ENCODE data around the gene NKAIN2. TPM values are rescaled to one million over a fixed set of nuclear protein-coding genes. Genes with fewer than 3 reads are reported as not detected.

The NKAIN2 gene
- total RNA-seq, 1 experiment from 2014 or later, result 2.2 TPM

DNA sequence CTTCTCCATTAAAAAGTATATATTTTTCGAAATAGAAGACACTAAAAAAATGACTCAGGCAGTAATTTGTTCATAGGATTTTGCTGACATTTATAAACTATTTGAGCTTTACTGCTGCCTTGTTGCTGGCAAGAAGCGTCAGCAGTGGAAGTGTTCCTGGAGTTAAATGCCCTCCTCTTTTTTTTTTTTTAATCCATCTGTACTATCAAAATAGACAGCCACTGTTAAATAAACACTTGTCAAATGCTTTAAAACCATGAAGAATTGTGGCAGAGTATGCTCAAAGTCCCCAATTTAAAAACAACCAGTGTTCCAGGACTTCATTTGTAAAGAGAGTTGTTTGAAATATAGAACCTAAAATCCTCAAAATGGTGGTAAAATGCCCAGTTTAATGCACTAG, 253.8 kb downstream of the NKAIN2 start:
- no peak for DNase-seq (ENCODE audit: low spot score)
- TF ChIP-seq, protein P1, sequence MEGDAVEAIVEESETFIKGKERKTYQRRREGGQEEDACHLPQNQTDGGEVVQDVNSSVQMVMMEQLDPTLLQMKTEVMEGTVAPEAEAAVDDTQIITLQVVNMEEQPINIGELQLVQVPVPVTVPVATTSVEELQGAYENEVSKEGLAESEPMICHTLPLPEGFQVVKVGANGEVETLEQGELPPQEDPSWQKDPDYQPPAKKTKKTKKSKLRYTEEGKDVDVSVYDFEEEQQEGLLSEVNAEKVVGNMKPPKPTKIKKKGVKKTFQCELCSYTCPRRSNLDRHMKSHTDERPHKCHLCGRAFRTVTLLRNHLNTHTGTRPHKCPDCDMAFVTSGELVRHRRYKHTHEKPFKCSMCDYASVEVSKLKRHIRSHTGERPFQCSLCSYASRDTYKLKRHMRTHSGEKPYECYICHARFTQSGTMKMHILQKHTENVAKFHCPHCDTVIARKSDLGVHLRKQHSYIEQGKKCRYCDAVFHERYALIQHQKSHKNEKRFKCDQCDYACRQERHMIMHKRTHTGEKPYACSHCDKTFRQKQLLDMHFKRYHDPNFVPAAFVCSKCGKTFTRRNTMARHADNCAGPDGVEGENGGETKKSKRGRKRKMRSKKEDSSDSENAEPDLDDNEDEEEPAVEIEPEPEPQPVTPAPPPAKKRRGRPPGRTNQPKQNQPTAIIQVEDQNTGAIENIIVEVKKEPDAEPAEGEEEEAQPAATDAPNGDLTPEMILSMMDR (conservative IDR thresholded peaks at IDR 0.05; ENCODE audit: low read depth, low read length), result no peak
- TF ChIP-seq EZH2 (IDR thresholded peaks at IDR 0.05; ENCODE audit: borderline replicate concordance, low read depth, low read length, poor library complexity, severe bottlenecking), result no peak
- Histone ChIP-seq H3K27me3 (replicated peaks; ENCODE audit: insufficient read depth, low read depth, low read length, poor library complexity) (no peaks in the 10 kb centered on the region), H3K4me1 (ENCODE audit: insufficient read depth, low read length, poor library complexity, severe bottlenecking) (no peaks in the 10 kb centered on the region), H3K4me3 (ENCODE audit: low read depth, low read length, poor library complexity, severe bottlenecking) (no peak overlapping the region), H3K9me3 (ENCODE audit: low read depth, low read length, poor library complexity, severe bottlenecking) (no peaks in the 10 kb centered on the region), H3K27ac (ENCODE audit: low read depth, low read length, poor library complexity, severe bottlenecking) (no peak overlapping the region), H3K36me3 (ENCODE audit: insufficient read depth, low read length, poor library complexity, severe bottlenecking) (no peaks in the 10 kb centered on the region)
- ChIA-PET CTCF (no interaction called here), POLR2A (ENCODE audit: low non-redundant PET) (interaction anchor here (0.6 kb wide), 1 partner anchor 133 kb away, joined by 4 read pairs; no protein-coding TSS in a partner anchor)
- no TSS peak for BruUV-seq (replicated peaks)
- intact Hi-C loops (cut with micrococcal nuclease; ENCODE audit: unreplicated experiment), result no loop called here

DNA sequence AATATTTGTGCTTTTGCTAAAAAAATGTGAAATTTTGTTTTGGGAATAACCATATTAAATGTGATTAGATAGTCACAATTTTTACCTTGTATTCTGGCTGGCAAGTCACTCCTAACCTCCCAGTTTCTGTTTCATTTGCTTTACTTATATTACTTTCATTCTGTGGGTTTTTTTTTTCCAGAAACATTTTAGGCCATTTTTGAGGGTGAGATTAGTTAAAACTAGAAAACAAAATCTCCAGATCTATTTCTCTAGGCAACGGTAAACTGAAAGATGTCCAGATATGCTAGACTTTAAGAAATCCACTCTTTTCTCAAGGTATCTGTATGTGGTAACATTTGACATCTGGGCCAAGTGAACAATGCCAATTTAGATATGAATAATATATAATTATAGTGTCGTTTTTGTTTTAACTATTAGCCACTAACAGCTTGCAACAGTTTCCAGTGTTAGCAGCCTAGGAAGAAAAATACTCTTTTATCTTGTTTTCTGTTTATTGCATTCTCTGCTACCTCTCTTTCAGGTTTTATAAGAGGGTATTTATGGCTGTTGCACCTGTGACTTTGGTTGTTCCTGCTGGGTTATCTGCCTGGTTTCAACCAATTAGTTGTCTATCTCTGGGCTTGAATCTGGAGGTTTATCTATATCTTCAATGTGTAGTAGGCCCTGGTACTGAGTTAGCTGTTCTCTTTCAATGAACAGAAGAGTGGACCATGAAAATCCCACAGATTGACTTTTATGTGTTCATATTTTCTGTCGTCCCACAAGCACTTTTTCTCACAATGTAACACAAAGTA, 260.9 kb downstream of the NKAIN2 start:
- no peak for TF ChIP-seq EZH2 (IDR thresholded peaks at IDR 0.05; ENCODE audit: borderline replicate concordance, low read depth, low read length, poor library complexity, severe bottlenecking)
- TF ChIP-seq, protein P1 (conservative IDR thresholded peaks at IDR 0.05; ENCODE audit: low read depth, low read length), result no peak
- no TSS peak for BruUV-seq (replicated peaks)
- Histone ChIP-seq H3K4me3 (ENCODE audit: low read depth, low read length, poor library complexity, severe bottlenecking) (no peak overlapping the region), H3K36me3 (ENCODE audit: insufficient read depth, low read length, poor library complexity, severe bottlenecking) (no peaks in the 10 kb centered on the region), H3K9me3 (ENCODE audit: low read depth, low read length, poor library complexity, severe bottlenecking) (no peaks in the 10 kb centered on the region), H3K4me1 (ENCODE audit: insufficient read depth, low read length, poor library complexity, severe bottlenecking) (no peaks in the 10 kb centered on the region), H3K27me3 (replicated peaks; ENCODE audit: insufficient read depth, low read depth, low read length, poor library complexity) (no peaks in the 10 kb centered on the region), H3K27ac (ENCODE audit: low read depth, low read length, poor library complexity, severe bottlenecking) (no peak overlapping the region)
- intact Hi-C loops (cut with micrococcal nuclease; ENCODE audit: unreplicated experiment), result no loop called here
- ChIA-PET CTCF (no interaction called here), POLR2A (ENCODE audit: low non-redundant PET) (no interaction called here)
- no peak for DNase-seq (ENCODE audit: low spot score)

DNA sequence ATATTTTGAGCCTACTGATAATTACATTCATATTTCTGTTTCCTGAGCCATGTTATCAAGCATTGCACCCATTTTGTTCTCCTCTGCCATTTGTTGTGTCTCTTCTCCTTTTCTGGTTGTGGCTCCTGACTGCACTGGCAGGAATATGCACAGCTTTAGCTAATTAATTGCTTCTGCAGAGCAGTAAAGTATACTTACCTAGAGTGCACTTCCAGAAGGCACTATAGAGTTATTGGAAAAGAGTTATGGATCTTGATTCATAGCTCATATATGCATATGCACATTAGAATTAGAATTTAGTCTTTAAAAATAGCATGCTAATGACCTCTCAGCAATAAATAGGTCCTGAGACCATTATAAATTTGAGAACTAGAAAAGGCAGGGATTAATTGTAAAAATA, 262.6 kb downstream of the NKAIN2 start:
- no TSS peak for BruUV-seq (replicated peaks)
- H3K9me3 ChIP-seq (ENCODE audit: low read depth, low read length, poor library complexity, severe bottlenecking), result no peaks in the 10 kb centered on the region
- no peaks in the 10 kb centered on the region for H3K27me3 ChIP-seq (replicated peaks; ENCODE audit: insufficient read depth, low read depth, low read length, poor library complexity)
- no peak for DNase-seq (ENCODE audit: low spot score)
- CTCF ChIA-PET, result no interaction called here
- no peak overlapping the region for H3K4me3 ChIP-seq (ENCODE audit: low read depth, low read length, poor library complexity, severe bottlenecking)
- intact Hi-C loops (cut with micrococcal nuclease; ENCODE audit: unreplicated experiment), result no loop called here
- POLR2A ChIA-PET (ENCODE audit: low non-redundant PET), result no interaction called here
- no peaks in the 10 kb centered on the region for H3K4me1 ChIP-seq (ENCODE audit: insufficient read depth, low read length, poor library complexity, severe bottlenecking)
- H3K36me3 ChIP-seq (ENCODE audit: insufficient read depth, low read length, poor library complexity, severe bottlenecking), result no peaks in the 10 kb centered on the region
- TF ChIP-seq, protein P1 (conservative IDR thresholded peaks at IDR 0.05; ENCODE audit: low read depth, low read length), result no peak
- TF ChIP-seq EZH2 (IDR thresholded peaks at IDR 0.05; ENCODE audit: borderline replicate concordance, low read depth, low read length, poor library complexity, severe bottlenecking), result no peak
- H3K27ac ChIP-seq (ENCODE audit: low read depth, low read length, poor library complexity, severe bottlenecking), result no peak overlapping the region
